ENCODE measurements around the gene SZT2.

The SZT2 gene

GRCh38 chr1:43484367-43484766 lies 94.7 kb downstream of the SZT2 start:
- H3K36me3 ChIP-seq (ENCODE audit: control insufficient read depth, low read length) = no peaks in the 10 kb centered on the region
- no peaks in the 10 kb centered on the region for H3K9me2 ChIP-seq (replicated peaks; ENCODE audit: control insufficient read depth, low read length)
- no peaks in the 10 kb centered on the region for H3F3A ChIP-seq (ENCODE audit: control insufficient read depth, insufficient read depth)
- H3K79me2 ChIP-seq (ENCODE audit: control insufficient read depth, low read length) = no peaks in the 10 kb centered on the region
- no peak overlapping the region for H3K27ac ChIP-seq (ENCODE audit: low read depth, low read length)
- no peaks in the 10 kb centered on the region for H3K9me3 ChIP-seq (ENCODE audit: control insufficient read depth, insufficient read depth, low read length)
- H3K4me3 ChIP-seq (ENCODE audit: low read length) = no peak overlapping the region
- peaks cover 15% of the 10 kb centered on the region for H3K27me3 ChIP-seq (ENCODE audit: control insufficient read depth, low read length)
- H4K20me1 ChIP-seq (ENCODE audit: control insufficient read depth, insufficient read depth, low read depth, low read length) = no peaks in the 10 kb centered on the region
- H3K4me1 ChIP-seq (ENCODE audit: control insufficient read depth, low read length) = no peaks in the 10 kb centered on the region
- TF ChIP-seq EZH2phosphoT487 (IDR thresholded peaks at IDR 0.05; ENCODE audit: borderline replicate concordance, low read length) = no peak
- TF ChIP-seq CTCF (IDR thresholded peaks at IDR 0.05; ENCODE audit: low read depth, low read length, poor library complexity, severe bottlenecking) = no peak
- no peak overlapping the region for H3K4me2 ChIP-seq (ENCODE audit: low read length)

DNA sequence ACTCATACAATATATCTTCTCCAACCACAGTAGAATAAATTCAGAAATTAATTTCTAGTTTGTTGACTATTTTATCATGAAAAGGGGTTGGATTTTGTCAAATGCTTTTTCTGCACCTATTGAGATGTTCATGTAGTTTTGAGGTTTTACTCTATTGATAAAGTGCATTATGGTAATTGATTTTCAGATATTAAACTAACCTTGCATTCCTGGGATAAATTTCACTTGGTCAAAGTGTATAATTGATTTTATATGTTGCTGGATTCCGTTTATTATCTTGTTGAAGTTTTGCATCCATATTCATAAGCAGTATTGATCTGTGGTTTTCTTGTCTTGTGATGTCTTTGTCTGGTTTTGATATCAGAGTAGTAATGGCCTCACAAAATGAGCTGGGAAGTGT lies 98.5 kb downstream of the SZT2 start:
- H3K27me3 ChIP-seq (ENCODE audit: control insufficient read depth, low read length) = no peaks in the 10 kb centered on the region
- no peak overlapping the region for H3K27ac ChIP-seq (ENCODE audit: low read depth, low read length)
- TF ChIP-seq EZH2phosphoT487 (IDR thresholded peaks at IDR 0.05; ENCODE audit: borderline replicate concordance, low read length) (no peak), CTCF (IDR thresholded peaks at IDR 0.05; ENCODE audit: low read depth, low read length, poor library complexity, severe bottlenecking) (no peak)
- H3K4me2 ChIP-seq (ENCODE audit: low read length) = no peak overlapping the region
- no peaks in the 10 kb centered on the region for H3K79me2 ChIP-seq (ENCODE audit: control insufficient read depth, low read length)
- no peak overlapping the region for H3K4me3 ChIP-seq (ENCODE audit: low read length)
- no peaks in the 10 kb centered on the region for H4K20me1 ChIP-seq (ENCODE audit: control insufficient read depth, insufficient read depth, low read depth, low read length)
- no peaks in the 10 kb centered on the region for H3K9me2 ChIP-seq (replicated peaks; ENCODE audit: control insufficient read depth, low read length)
- H3K9me3 ChIP-seq (ENCODE audit: control insufficient read depth, insufficient read depth, low read length) = no peaks in the 10 kb centered on the region
- H3K36me3 ChIP-seq (ENCODE audit: control insufficient read depth, low read length) = no peaks in the 10 kb centered on the region
- H3K4me1 ChIP-seq (ENCODE audit: control insufficient read depth, low read length) = no peaks in the 10 kb centered on the region
- no peaks in the 10 kb centered on the region for H3F3A ChIP-seq (ENCODE audit: control insufficient read depth, insufficient read depth)

GRCh38 chr1:43491061-43491460 lies 101.4 kb downstream of the SZT2 start:
- Histone ChIP-seq H4K20me1 (ENCODE audit: control insufficient read depth, insufficient read depth, low read depth, low read length) (no peaks in the 10 kb centered on the region), H3K9me2 (replicated peaks; ENCODE audit: control insufficient read depth, low read length) (no peaks in the 10 kb centered on the region), H3K4me1 (ENCODE audit: control insufficient read depth, low read length) (no peaks in the 10 kb centered on the region), H3K4me3 (ENCODE audit: low read length) (no peak overlapping the region), H3K27me3 (ENCODE audit: control insufficient read depth, low read length) (no peaks in the 10 kb centered on the region), H3K36me3 (ENCODE audit: control insufficient read depth, low read length) (no peaks in the 10 kb centered on the region), H3F3A (ENCODE audit: control insufficient read depth, insufficient read depth) (no peaks in the 10 kb centered on the region), H3K9me3 (ENCODE audit: control insufficient read depth, insufficient read depth, low read length) (no peaks in the 10 kb centered on the region), H3K4me2 (ENCODE audit: low read length) (no peak overlapping the region), H3K79me2 (ENCODE audit: control insufficient read depth, low read length) (no peaks in the 10 kb centered on the region), H3K27ac (ENCODE audit: low read depth, low read length) (no peak overlapping the region)
- no peak for TF ChIP-seq EZH2phosphoT487 (IDR thresholded peaks at IDR 0.05; ENCODE audit: borderline replicate concordance, low read length)
- TF ChIP-seq CTCF (IDR thresholded peaks at IDR 0.05; ENCODE audit: low read depth, low read length, poor library complexity, severe bottlenecking) = no peak

DNA sequence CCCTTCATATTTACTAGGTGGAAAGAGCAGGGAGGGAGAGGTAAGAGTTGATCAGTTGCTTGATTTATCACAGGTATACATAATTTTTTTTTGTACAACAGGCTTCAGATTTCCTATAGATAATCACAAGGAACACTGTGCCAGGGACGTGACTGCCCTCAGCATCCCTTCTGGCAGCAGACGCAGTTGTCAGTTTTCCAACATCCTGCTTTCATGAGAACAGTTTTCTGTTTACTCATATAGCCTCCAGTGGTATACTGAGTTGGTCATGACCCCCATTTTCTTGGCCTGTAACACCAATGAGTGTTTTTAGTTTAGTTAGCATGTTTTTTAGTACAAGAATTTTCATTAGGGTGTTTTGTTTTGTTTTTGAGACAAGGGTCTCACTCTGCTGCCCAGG lies 103.1 kb downstream of the SZT2 start:
- H3K4me2 ChIP-seq (ENCODE audit: low read length) = no peak overlapping the region
- H3K9me2 ChIP-seq (replicated peaks; ENCODE audit: control insufficient read depth, low read length) = no peaks in the 10 kb centered on the region
- TF ChIP-seq EZH2phosphoT487 (IDR thresholded peaks at IDR 0.05; ENCODE audit: borderline replicate concordance, low read length) = no peak
- no peak for TF ChIP-seq CTCF (IDR thresholded peaks at IDR 0.05; ENCODE audit: low read depth, low read length, poor library complexity, severe bottlenecking)
- H3K79me2 ChIP-seq (ENCODE audit: control insufficient read depth, low read length) = no peaks in the 10 kb centered on the region
- H4K20me1 ChIP-seq (ENCODE audit: control insufficient read depth, insufficient read depth, low read depth, low read length) = no peaks in the 10 kb centered on the region
- H3K4me3 ChIP-seq (ENCODE audit: low read length) = no peak overlapping the region
- H3F3A ChIP-seq (ENCODE audit: control insufficient read depth, insufficient read depth) = no peaks in the 10 kb centered on the region
- H3K36me3 ChIP-seq (ENCODE audit: control insufficient read depth, low read length) = no peaks in the 10 kb centered on the region
- H3K27me3 ChIP-seq (ENCODE audit: control insufficient read depth, low read length) = no peaks in the 10 kb centered on the region
- H3K9me3 ChIP-seq (ENCODE audit: control insufficient read depth, insufficient read depth, low read length) = no peaks in the 10 kb centered on the region
- no peaks in the 10 kb centered on the region for H3K4me1 ChIP-seq (ENCODE audit: control insufficient read depth, low read length)
- H3K27ac ChIP-seq (ENCODE audit: low read depth, low read length) = no peak overlapping the region

Data from DOHH2 (cell line).